Muscle layer of colon (tissue), 2 donors: ENCODE results near the gene NT5E.

ENCODE experiments used
- H3K27ac ChIP-seq: one replicate; pipeline ENCODE4 v1.7.0; 2013; ENCODE audit warnings: low read depth, mild to moderate bottlenecking, low read length, moderate library complexity
- H3K27me3 ChIP-seq, 2 donors: one replicate each; pipeline ENCODE4 v1.7.0; 2013; ENCODE audit warnings: low read length in 2 of 2, mild to moderate bottlenecking in 2 of 2; ENCODE audit not compliant: insufficient read depth in 2 of 2, control insufficient read depth in 1 of 2
- H3K36me3 ChIP-seq: one replicate; pipeline ENCODE4 v1.7.0; 2013; ENCODE audit warnings: mild to moderate bottlenecking, low read length; ENCODE audit not compliant: insufficient read depth
- H3K4me1 ChIP-seq: one replicate; pipeline ENCODE4 v1.7.0; 2013; ENCODE audit warnings: mild to moderate bottlenecking, low read length; ENCODE audit not compliant: insufficient read depth
- H3K4me3 ChIP-seq, 2 donors: one replicate each; pipeline ENCODE4 v1.7.0; 2013; ENCODE audit warnings: low read length in 2 of 2, low read depth in 1 of 2, mild to moderate bottlenecking in 1 of 2, moderate library complexity in 1 of 2
- H3K9ac ChIP-seq: one replicate; pipeline ENCODE4 v1.7.0; 2013; ENCODE audit warnings: low read length
- H3K9me3 ChIP-seq: one replicate; pipeline ENCODE4 v1.7.0; 2013; ENCODE audit warnings: mild to moderate bottlenecking, low read length
- donor health status: abdominal sarcoma.
- donor health status: Adenocarcinoma of cecum.

NT5E gene

DNA sequence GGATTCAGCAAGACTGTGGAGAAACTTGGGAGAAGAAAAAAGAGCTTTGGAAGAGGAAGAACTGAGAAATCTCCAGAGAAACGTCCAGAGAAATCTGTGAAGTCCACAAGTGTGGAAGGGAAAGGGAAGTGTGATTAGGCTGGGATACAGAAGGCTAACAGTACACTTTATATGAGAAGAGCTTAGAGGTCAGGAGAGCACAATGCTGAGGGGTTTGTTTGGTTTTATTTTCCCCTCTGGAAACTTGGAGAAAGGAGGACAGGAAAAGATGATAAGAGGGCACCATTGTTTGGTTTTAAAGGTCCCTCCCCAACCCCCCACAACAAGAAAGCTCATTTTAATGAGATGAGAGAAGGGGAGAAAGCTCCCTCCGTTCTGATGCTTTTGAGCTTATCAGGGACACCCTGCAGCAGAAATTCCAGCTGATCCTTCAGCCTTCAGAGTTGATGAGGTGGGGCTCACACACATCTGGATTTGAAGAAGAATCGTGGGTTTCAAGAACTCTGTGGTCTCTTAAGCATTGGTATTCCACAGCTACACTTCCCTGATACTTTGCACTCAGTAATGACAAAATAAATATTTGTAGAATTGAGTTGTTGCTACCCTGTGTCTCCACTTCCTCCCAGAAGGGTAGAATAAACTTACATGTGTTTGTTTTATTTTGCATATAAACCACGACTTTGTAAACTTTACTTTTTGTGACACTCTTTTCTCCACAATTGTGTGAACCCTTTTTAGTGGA lies 1.9 kb downstream of the NT5E start:
- H3K4me1 ChIP-seq: peaks cover 21% of the 10 kb centered on the region
- H3K27me3 ChIP-seq: no peaks in the 10 kb centered on the region
- H3K9ac ChIP-seq: peak overlapping the region; percentile 8
- H3K27ac ChIP-seq: peak overlapping the region; percentile 27
- no peaks in the 10 kb centered on the region for H3K9me3 ChIP-seq
- no peaks in the 10 kb centered on the region for H3K36me3 ChIP-seq
- peak overlapping the region in 1 of 2 donors; percentile 58 for H3K4me3 ChIP-seq

GRCh38 chr6:85452441-85452881 lies 2.6 kb downstream of the NT5E start:
- H3K9ac ChIP-seq: no peak overlapping the region
- no peaks in the 10 kb centered on the region for H3K27me3 ChIP-seq
- no peaks in the 10 kb centered on the region for H3K36me3 ChIP-seq
- peak overlapping the region in 1 of 2 donors; percentile 58 for H3K4me3 ChIP-seq
- no peaks in the 10 kb centered on the region for H3K9me3 ChIP-seq
- H3K4me1 ChIP-seq: peaks cover 21% of the 10 kb centered on the region
- peak overlapping the region; percentile 27 for H3K27ac ChIP-seq

- Histone ChIP-seq H3K4me3 (peak overlapping the region in 1 of 2 donors; percentile 58), H3K9ac (no peak overlapping the region), H3K36me3 (no peaks in the 10 kb centered on the region), H3K27me3 (no peaks in the 10 kb centered on the region), H3K9me3 (no peaks in the 10 kb centered on the region), H3K27ac (no peak overlapping the region), H3K4me1 (peaks cover 26% of the 10 kb centered on the region)
These were observed 3.2 kb downstream of the NT5E start for GRCh38 chr6:85453052-85453451.

- H3K9ac ChIP-seq: no peak overlapping the region
- H3K9me3 ChIP-seq: no peaks in the 10 kb centered on the region
- no peak overlapping the region for H3K4me3 ChIP-seq
- H3K27me3 ChIP-seq: no peaks in the 10 kb centered on the region
- H3K4me1 ChIP-seq: peaks cover 31% of the 10 kb centered on the region
- H3K27ac ChIP-seq: no peak overlapping the region
- no peaks in the 10 kb centered on the region for H3K36me3 ChIP-seq
These were observed 3.6 kb downstream of the NT5E start for GRCh38 chr6:85453490-85453889.

GRCh38 chr6:85455471-85456026 lies 5.7 kb downstream of the NT5E start:
- Histone ChIP-seq H3K4me1 (peaks cover 45% of the 10 kb centered on the region), H3K27ac (no peak overlapping the region), H3K36me3 (no peaks in the 10 kb centered on the region), H3K9me3 (no peaks in the 10 kb centered on the region), H3K27me3 (no peaks in the 10 kb centered on the region), H3K4me3 (no peak overlapping the region), H3K9ac (no peak overlapping the region)

DNA sequence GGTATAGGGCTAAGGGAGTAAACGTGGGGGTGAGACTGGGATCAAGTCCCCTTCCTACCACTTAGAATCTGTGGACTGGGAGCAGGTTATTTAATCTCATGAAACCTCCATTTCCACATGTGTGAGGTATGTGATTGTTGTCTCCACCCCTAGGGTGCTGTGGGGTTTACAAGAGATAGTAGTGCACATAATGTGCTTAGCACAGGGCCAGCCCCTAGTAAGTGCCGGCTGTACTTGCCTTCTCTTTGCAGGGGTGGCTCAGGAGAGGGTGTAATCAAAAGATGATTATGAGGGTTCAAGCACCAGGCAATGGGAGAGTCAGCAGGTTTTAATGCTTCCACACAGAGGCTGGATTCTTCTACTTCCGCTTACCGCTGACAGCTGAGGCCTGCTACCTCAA lies 6.9 kb downstream of the NT5E start:
- no peaks in the 10 kb centered on the region for H3K9me3 ChIP-seq
- peaks cover 57% of the 10 kb centered on the region for H3K4me1 ChIP-seq
- no peak overlapping the region for H3K9ac ChIP-seq
- H3K27ac ChIP-seq: no peak overlapping the region
- H3K36me3 ChIP-seq: no peaks in the 10 kb centered on the region
- no peaks in the 10 kb centered on the region for H3K27me3 ChIP-seq
- no peak overlapping the region for H3K4me3 ChIP-seq

DNA sequence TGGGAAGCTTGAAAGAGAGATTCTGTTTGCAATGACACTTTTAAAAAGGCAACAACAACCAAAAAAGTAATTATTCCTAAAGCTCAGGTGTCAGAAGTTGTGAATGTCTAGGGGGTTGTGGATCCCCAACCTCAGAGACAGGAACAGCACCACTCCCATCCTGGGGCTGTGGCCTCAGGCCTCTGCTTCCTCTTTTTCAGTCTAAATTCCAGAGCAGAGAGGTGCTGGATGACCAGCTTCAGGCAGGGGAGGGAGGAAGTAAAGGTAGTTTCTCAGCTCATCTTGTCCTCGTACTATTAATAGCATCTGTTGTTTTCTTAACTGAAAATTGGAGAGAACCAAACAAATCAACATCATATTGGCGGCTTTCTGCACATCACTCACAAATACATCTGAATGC lies 8.3 kb downstream of the NT5E start:
- no peak overlapping the region for H3K4me3 ChIP-seq
- peaks cover 61% of the 10 kb centered on the region for H3K4me1 ChIP-seq
- peak overlapping the region; percentile 9 for H3K27ac ChIP-seq
- no peak overlapping the region for H3K9ac ChIP-seq
- H3K9me3 ChIP-seq: no peaks in the 10 kb centered on the region
- H3K36me3 ChIP-seq: no peaks in the 10 kb centered on the region
- H3K27me3 ChIP-seq: no peaks in the 10 kb centered on the region

GRCh38 chr6:85458782-85459181 lies 8.9 kb downstream of the NT5E start:
- no peaks in the 10 kb centered on the region for H3K9me3 ChIP-seq
- peak overlapping the region; percentile 17 for H3K27ac ChIP-seq
- no peak overlapping the region for H3K9ac ChIP-seq
- no peak overlapping the region for H3K4me3 ChIP-seq
- H3K4me1 ChIP-seq: peaks cover 56% of the 10 kb centered on the region
- no peaks in the 10 kb centered on the region for H3K36me3 ChIP-seq
- no peaks in the 10 kb centered on the region for H3K27me3 ChIP-seq

- H3K27me3 ChIP-seq: no peaks in the 10 kb centered on the region
- H3K4me3 ChIP-seq: no peak overlapping the region
- peaks cover 54% of the 10 kb centered on the region for H3K4me1 ChIP-seq
- no peaks in the 10 kb centered on the region for H3K36me3 ChIP-seq
- H3K9ac ChIP-seq: no peak overlapping the region
- H3K9me3 ChIP-seq: no peaks in the 10 kb centered on the region
- peak overlapping the region; percentile 19 for H3K27ac ChIP-seq
These were observed 9.5 kb downstream of the NT5E start for GRCh38 chr6:85459224-85459901.

DNA sequence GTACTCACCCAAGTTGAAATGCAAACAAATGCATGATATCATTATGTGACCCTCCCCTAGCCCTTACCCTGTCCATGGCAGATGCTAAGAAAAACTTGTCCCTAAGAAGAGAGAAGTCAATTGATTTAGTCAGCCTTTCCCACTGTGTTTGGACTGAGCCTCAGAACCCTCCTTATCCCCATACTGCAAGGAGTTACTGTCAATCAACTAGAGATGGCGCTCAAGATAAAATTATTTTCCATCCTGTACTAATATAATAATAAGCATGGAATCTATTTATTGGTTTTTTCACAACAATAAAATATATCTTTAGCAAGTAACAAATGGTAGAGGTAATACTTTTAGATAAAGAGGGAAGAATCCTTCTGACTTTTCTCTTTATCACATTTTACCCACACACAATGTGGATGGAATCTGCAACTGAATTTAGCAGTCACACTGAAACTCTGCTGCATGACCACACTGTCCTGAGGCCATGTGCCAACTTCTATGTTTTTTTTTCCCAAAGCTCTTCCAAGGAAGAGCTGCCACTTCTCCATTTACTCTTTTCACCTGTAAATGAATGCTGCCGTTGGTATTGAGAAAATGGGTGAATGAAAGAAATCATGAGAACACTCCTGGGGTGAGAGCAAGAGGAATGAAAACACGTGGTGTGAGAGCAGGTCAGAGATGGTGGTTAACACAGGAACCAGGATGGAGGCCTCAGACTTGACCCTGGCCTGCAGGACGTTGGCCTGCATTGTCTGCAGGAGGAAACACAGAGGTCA lies 10.5 kb downstream of the NT5E start:
- Histone ChIP-seq H3K9me3 (no peaks in the 10 kb centered on the region), H3K27ac (peak overlapping the region; percentile 19), H3K9ac (no peak overlapping the region), H3K27me3 (no peaks in the 10 kb centered on the region), H3K4me3 (no peak overlapping the region), H3K4me1 (peaks cover 56% of the 10 kb centered on the region), H3K36me3 (no peaks in the 10 kb centered on the region)
